ENCODE measurements around the gene LILRB5.

Gene LILRB5

GRCh38 chr19:54209811-54210494, 47.1 kb downstream of the LILRB5 start:
- Histone ChIP-seq H2AK5ac (ENCODE audit: low read depth, low read length) (no peak overlapping the region), H3K4me3 (ENCODE audit: low read length in 2 of 2) (no peak overlapping the region), H3K36me3 (replicated peaks in 1 of 2; ENCODE audit: control insufficient read depth in 2 of 2, insufficient read depth in 2 of 2, low read length in 2 of 2) (peaks cover 39 to 43% of the 10 kb centered on the region in 2 donors), H3K4me1 (ENCODE audit: control insufficient read depth in 2 of 2, insufficient read depth in 1 of 2, low read depth in 1 of 2, low read length in 2 of 2) (peaks cover 0 to 3% of the 10 kb centered on the region in 2 donors), H3K18ac (ENCODE audit: low read length) (no peak overlapping the region), H2BK5ac (ENCODE audit: low read length) (no peak overlapping the region), H2AFZ (ENCODE audit: low read length) (no peak overlapping the region), H2BK120ac (ENCODE audit: low read depth, low read length) (no peak overlapping the region), H3K14ac (ENCODE audit: low read length) (no peak overlapping the region), H3K27me3 (ENCODE audit: control insufficient read depth in 3 of 3, insufficient read depth in 3 of 3, low read depth in 1 of 3, low read length in 3 of 3) (no peaks in the 10 kb centered on the region), H3K4me2 (ENCODE audit: insufficient read depth, low read length, poor library complexity, severe bottlenecking) (no peak overlapping the region), H3K9ac (ENCODE audit: low read depth, low read length, poor library complexity) (no peak overlapping the region), H3K9me3 (replicated peaks in 1 of 2; ENCODE audit: control insufficient read depth in 2 of 2, insufficient read depth in 1 of 2, low read depth in 1 of 2, low read length in 2 of 2) (peaks cover 0 to 1% of the 10 kb centered on the region in 2 donors), H3K4ac (ENCODE audit: low read length) (no peak overlapping the region), H4K8ac (ENCODE audit: low read depth, low read length) (no peak overlapping the region), H3K79me1 (ENCODE audit: low read depth, low read length) (peaks cover 22% of the 10 kb centered on the region), H2BK12ac (ENCODE audit: low read length) (no peak overlapping the region), H3K23ac (ENCODE audit: low read depth, low read length, poor library complexity) (no peak overlapping the region), H3K27ac (replicated peaks; ENCODE audit: low read length) (no peak overlapping the region), H2BK15ac (ENCODE audit: low read length) (no peak overlapping the region), H4K91ac (ENCODE audit: low read depth, low read length, poor library complexity) (no peak overlapping the region)
- DNase-seq (ENCODE audit: low spot score), result no peak
- no CpG with 5 or more reads among the region's 10 CpGs for WGBS, 2 donors (ENCODE audit: extremely low coverage in 2 of 2, insufficient read length in 2 of 2, insufficient replicate concordance in 1 of 2)

GRCh38 chr19:54209058-54209810, 47.8 kb downstream of the LILRB5 start:
- no peak overlapping the region for H3K27ac ChIP-seq (replicated peaks; ENCODE audit: low read length)
- peaks cover 46 to 49% of the 10 kb centered on the region in 2 donors for H3K36me3 ChIP-seq (replicated peaks in 1 of 2; ENCODE audit: control insufficient read depth in 2 of 2, insufficient read depth in 2 of 2, low read length in 2 of 2)
- no peak overlapping the region for H2BK12ac ChIP-seq (ENCODE audit: low read length)
- no peaks in the 10 kb centered on the region for H3K27me3 ChIP-seq (ENCODE audit: control insufficient read depth in 3 of 3, insufficient read depth in 3 of 3, low read depth in 1 of 3, low read length in 3 of 3)
- H3K4me2 ChIP-seq (ENCODE audit: insufficient read depth, low read length, poor library complexity, severe bottlenecking), result no peak overlapping the region
- no peak overlapping the region for H4K8ac ChIP-seq (ENCODE audit: low read depth, low read length)
- DNase-seq (ENCODE audit: low spot score), result no peak
- H3K23ac ChIP-seq (ENCODE audit: low read depth, low read length, poor library complexity), result peak overlapping the region; percentile 75
- no peak overlapping the region for H2AFZ ChIP-seq (ENCODE audit: low read length)
- no CpG with 5 or more reads among the region's 24 CpGs for WGBS, 2 donors (ENCODE audit: extremely low coverage in 2 of 2, insufficient read length in 2 of 2, insufficient replicate concordance in 1 of 2)
- H3K4me3 ChIP-seq (ENCODE audit: low read length in 2 of 2), result no peak overlapping the region
- H3K4me1 ChIP-seq (ENCODE audit: control insufficient read depth in 2 of 2, insufficient read depth in 1 of 2, low read depth in 1 of 2, low read length in 2 of 2), result peaks cover 0 to 4% of the 10 kb centered on the region in 2 donors
- peaks cover 22% of the 10 kb centered on the region for H3K79me1 ChIP-seq (ENCODE audit: low read depth, low read length)
- H2BK5ac ChIP-seq (ENCODE audit: low read length), result no peak overlapping the region
- peak overlapping the region; percentile 50 for H3K9ac ChIP-seq (ENCODE audit: low read depth, low read length, poor library complexity)
- no peak overlapping the region for H4K91ac ChIP-seq (ENCODE audit: low read depth, low read length, poor library complexity)
- no peak overlapping the region for H3K4ac ChIP-seq (ENCODE audit: low read length)
- H2AK5ac ChIP-seq (ENCODE audit: low read depth, low read length), result no peak overlapping the region
- no peak overlapping the region for H2BK120ac ChIP-seq (ENCODE audit: low read depth, low read length)
- H3K14ac ChIP-seq (ENCODE audit: low read length), result no peak overlapping the region
- no peak overlapping the region for H3K18ac ChIP-seq (ENCODE audit: low read length)
- H2BK15ac ChIP-seq (ENCODE audit: low read length), result no peak overlapping the region
- H3K9me3 ChIP-seq (replicated peaks in 1 of 2; ENCODE audit: control insufficient read depth in 2 of 2, insufficient read depth in 1 of 2, low read depth in 1 of 2, low read length in 2 of 2), result no peaks in the 10 kb centered on the region

- DNase-seq (ENCODE audit: low spot score), result no peak
These were observed 48.4 kb downstream of the LILRB5 start for GRCh38 chr19:54208784-54209057.

GRCh38 chr19:54207983-54208783, 48.9 kb downstream of the LILRB5 start:
- H2AK5ac ChIP-seq (ENCODE audit: low read depth, low read length), result no peak overlapping the region
- no peak overlapping the region for H3K27ac ChIP-seq (replicated peaks; ENCODE audit: low read length)
- no peak overlapping the region for H3K14ac ChIP-seq (ENCODE audit: low read length)
- no peak for DNase-seq (ENCODE audit: low spot score)
- no peak overlapping the region for H3K4me3 ChIP-seq (ENCODE audit: low read length in 2 of 2)
- no peak overlapping the region for H3K4me2 ChIP-seq (ENCODE audit: insufficient read depth, low read length, poor library complexity, severe bottlenecking)
- no peak overlapping the region for H2BK12ac ChIP-seq (ENCODE audit: low read length)
- peak overlapping the region; percentile 11 for H3K18ac ChIP-seq (ENCODE audit: low read length)
- H3K4me1 ChIP-seq (ENCODE audit: control insufficient read depth in 2 of 2, insufficient read depth in 1 of 2, low read depth in 1 of 2, low read length in 2 of 2), result peaks cover 0 to 6% of the 10 kb centered on the region in 2 donors
- peak overlapping the region; percentile 70 for H4K8ac ChIP-seq (ENCODE audit: low read depth, low read length)
- no CpG with 5 or more reads among the region's 18 CpGs for WGBS, 2 donors (ENCODE audit: extremely low coverage in 2 of 2, insufficient read length in 2 of 2, insufficient replicate concordance in 1 of 2)
- no peaks in the 10 kb centered on the region for H3K9me3 ChIP-seq (replicated peaks in 1 of 2; ENCODE audit: control insufficient read depth in 2 of 2, insufficient read depth in 1 of 2, low read depth in 1 of 2, low read length in 2 of 2)
- peaks cover 22% of the 10 kb centered on the region for H3K79me1 ChIP-seq (ENCODE audit: low read depth, low read length)
- no peak overlapping the region for H2BK120ac ChIP-seq (ENCODE audit: low read depth, low read length)
- H3K23ac ChIP-seq (ENCODE audit: low read depth, low read length, poor library complexity), result peak overlapping the region; percentile 67
- H2AFZ ChIP-seq (ENCODE audit: low read length), result no peak overlapping the region
- H3K4ac ChIP-seq (ENCODE audit: low read length), result no peak overlapping the region
- H3K36me3 ChIP-seq (replicated peaks in 1 of 2; ENCODE audit: control insufficient read depth in 2 of 2, insufficient read depth in 2 of 2, low read length in 2 of 2), result peaks cover 57% of the 10 kb centered on the region in 2 donors
- peak overlapping the region; percentile 71 for H3K9ac ChIP-seq (ENCODE audit: low read depth, low read length, poor library complexity)
- H2BK5ac ChIP-seq (ENCODE audit: low read length), result no peak overlapping the region
- no peak overlapping the region for H4K91ac ChIP-seq (ENCODE audit: low read depth, low read length, poor library complexity)
- no peaks in the 10 kb centered on the region for H3K27me3 ChIP-seq (ENCODE audit: control insufficient read depth in 3 of 3, insufficient read depth in 3 of 3, low read depth in 1 of 3, low read length in 3 of 3)
- H2BK15ac ChIP-seq (ENCODE audit: low read length), result no peak overlapping the region

More at GRCh38 chr19:54208784-54209057, 48.4 kb downstream of the LILRB5 start:
- H2AFZ ChIP-seq (ENCODE audit: low read length), result no peak overlapping the region
- H3K79me1 ChIP-seq (ENCODE audit: low read depth, low read length), result peaks cover 22% of the 10 kb centered on the region
- H3K27ac ChIP-seq (replicated peaks; ENCODE audit: low read length), result no peak overlapping the region
- H4K8ac ChIP-seq (ENCODE audit: low read depth, low read length), result no peak overlapping the region
- no peaks in the 10 kb centered on the region for H3K9me3 ChIP-seq (replicated peaks in 1 of 2; ENCODE audit: control insufficient read depth in 2 of 2, insufficient read depth in 1 of 2, low read depth in 1 of 2, low read length in 2 of 2)
- no peak overlapping the region for H2BK15ac ChIP-seq (ENCODE audit: low read length)
- H2BK120ac ChIP-seq (ENCODE audit: low read depth, low read length), result no peak overlapping the region
- H4K91ac ChIP-seq (ENCODE audit: low read depth, low read length, poor library complexity), result no peak overlapping the region
- H3K4me1 ChIP-seq (ENCODE audit: control insufficient read depth in 2 of 2, insufficient read depth in 1 of 2, low read depth in 1 of 2, low read length in 2 of 2), result peaks cover 0 to 4% of the 10 kb centered on the region in 2 donors
- no peak overlapping the region for H3K4ac ChIP-seq (ENCODE audit: low read length)
- no peak overlapping the region for H3K14ac ChIP-seq (ENCODE audit: low read length)
- H3K9ac ChIP-seq (ENCODE audit: low read depth, low read length, poor library complexity), result no peak overlapping the region
- WGBS, 2 donors (ENCODE audit: extremely low coverage in 2 of 2, insufficient read length in 2 of 2, insufficient replicate concordance in 1 of 2), result no CpG with 5 or more reads among the region's 8 CpGs
- no peaks in the 10 kb centered on the region for H3K27me3 ChIP-seq (ENCODE audit: control insufficient read depth in 3 of 3, insufficient read depth in 3 of 3, low read depth in 1 of 3, low read length in 3 of 3)
- no peak overlapping the region for H2AK5ac ChIP-seq (ENCODE audit: low read depth, low read length)
- H3K4me3 ChIP-seq (ENCODE audit: low read length in 2 of 2), result no peak overlapping the region
- H2BK12ac ChIP-seq (ENCODE audit: low read length), result no peak overlapping the region
- no peak overlapping the region for H2BK5ac ChIP-seq (ENCODE audit: low read length)
- no peak overlapping the region for H3K4me2 ChIP-seq (ENCODE audit: insufficient read depth, low read length, poor library complexity, severe bottlenecking)
- no peak overlapping the region for H3K18ac ChIP-seq (ENCODE audit: low read length)
- H3K36me3 ChIP-seq (replicated peaks in 1 of 2; ENCODE audit: control insufficient read depth in 2 of 2, insufficient read depth in 2 of 2, low read length in 2 of 2), result peaks cover 52% of the 10 kb centered on the region in 2 donors
- H3K23ac ChIP-seq (ENCODE audit: low read depth, low read length, poor library complexity), result no peak overlapping the region
